ENCODE measurements around the gene CDT1.

Gene CDT1

DNA sequence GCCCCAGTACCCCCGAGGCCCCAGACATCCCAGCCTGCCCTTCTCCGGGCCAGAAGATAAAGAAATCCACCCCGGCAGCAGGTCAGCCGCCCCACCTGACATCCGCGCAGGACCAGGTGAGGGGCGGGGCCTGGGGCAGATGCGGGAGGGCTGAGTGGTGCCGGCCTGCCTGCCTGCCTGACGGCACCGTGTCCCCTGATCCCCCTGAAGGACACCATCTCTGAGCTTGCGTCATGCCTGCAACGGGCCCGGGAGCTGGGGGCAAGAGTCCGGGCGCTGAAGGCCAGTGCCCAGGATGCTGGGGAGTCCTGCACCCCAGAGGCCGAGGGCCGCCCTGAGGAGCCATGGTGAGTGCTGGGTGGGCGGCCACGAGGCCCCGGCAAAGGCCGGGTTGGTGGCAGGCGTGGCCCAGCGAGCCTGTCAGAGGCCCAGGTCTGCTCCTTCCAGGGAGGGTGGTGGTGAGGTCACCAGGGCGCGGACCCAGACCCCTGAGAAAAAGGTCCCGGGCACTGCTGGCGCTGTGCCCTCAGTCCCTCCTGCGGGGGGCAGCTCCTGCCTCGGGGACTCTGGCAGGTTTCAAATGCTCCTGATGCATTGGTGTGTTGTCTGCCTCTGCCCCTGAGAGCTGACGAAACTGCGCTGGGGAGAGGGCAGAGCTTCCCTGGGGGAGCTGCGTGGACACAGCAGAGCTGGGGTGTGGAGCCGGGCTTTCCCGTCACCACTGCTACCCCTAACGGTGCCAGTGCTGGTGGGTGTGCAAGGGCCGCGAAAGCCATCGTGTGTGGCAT, 1.2 kb downstream of the CDT1 start:
- no peak for DNase-seq (ENCODE audit: low read depth)

DNA sequence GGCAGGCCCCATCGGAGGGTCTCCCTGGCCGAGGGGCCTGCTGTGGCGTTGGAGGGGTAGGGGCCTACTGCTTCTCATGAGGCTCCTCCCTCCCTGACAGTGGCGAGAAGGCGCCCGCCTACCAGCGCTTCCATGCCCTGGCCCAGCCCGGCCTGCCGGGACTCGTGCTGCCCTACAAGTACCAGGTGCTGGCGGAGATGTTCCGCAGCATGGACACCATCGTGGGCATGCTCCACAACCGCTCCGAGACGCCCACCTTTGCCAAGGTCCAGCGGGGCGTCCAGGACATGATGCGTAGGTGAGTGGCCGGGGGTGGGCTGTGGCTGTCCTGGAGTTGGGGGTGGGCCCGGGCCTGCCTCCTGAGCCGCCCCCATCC, 1.7 kb downstream of the CDT1 start:
- no peak for DNase-seq (ENCODE audit: low read depth)

DNA sequence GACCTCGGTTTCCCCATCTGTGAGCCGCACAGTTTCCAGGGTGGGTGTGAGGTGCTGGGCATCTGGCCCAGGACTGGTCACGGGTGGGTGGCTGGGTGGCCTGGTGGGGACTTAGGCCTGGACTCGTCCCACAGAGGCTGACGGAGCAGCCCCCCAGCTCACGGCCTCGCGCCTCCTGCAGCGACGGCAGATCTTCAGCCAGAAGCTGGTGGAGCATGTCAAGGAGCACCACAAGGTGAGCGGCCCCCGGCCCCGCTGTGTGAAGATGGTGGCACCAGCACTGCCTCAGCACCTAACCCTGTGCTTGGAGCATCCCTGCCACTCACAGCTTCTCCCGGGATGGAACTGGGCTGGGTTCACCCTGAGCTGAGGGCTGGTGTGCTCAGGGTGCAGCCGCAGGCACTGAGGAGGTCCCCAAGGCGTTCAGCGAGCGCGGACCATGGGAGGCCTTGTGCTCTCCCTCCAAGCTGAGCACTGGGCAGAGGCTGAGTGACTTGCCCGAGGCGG, 2.4 kb downstream of the CDT1 start:
- DNase-seq (ENCODE audit: low read depth) = no peak

DNA sequence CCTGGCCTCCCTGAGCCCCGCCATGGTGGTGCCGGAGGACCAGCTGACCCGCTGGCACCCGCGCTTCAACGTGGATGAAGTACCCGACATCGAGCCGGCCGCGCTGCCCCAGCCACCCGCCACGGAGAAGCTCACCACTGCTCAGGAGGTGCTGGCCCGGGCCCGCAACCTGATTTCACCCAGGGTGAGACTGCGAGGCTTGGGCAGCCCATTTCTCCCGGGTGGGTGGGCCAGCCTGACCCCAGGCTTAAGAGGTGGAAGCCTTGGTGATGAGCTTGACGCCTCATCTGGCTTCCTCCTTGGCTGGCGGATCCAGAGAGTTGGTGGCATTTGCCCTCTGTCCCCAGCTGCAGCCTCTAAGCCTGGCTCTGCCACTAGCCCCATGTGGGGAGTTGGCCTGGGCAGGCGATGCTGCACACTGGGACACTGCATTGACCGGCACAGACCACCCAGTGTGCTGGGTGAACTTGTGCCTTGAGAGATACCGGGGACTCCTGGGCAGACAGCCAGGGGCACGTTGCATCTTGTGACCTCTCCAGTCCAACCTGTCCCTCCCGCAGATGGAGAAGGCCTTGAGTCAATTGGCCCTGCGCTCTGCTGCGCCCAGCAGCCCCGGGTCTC, 3.0 kb downstream of the CDT1 start:
- DNase-seq (ENCODE audit: low read depth) = no peak

DNA sequence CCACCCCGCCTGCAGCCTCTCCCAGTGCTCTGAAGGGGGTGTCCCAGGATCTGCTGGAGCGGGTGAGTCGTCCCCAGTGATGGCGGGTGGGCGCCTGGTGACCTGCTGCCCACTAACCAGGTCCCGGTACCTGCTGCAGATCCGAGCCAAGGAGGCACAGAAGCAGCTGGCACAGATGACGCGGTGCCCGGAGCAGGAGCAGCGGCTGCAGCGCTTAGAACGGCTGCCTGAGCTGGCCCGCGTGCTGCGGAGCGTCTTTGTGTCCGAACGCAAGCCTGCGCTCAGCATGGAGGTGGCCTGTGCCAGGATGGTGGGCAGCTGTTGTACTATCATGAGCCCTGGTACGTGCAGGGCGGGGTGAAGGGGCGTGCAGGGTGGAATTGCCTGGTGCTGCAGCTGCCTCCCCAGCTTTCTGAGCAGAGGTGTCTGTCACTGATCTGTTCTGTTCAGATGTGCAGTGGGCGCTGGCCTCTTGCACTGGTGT, 3.6 kb downstream of the CDT1 start:
- no peak for DNase-seq (ENCODE audit: low read depth)

DNA sequence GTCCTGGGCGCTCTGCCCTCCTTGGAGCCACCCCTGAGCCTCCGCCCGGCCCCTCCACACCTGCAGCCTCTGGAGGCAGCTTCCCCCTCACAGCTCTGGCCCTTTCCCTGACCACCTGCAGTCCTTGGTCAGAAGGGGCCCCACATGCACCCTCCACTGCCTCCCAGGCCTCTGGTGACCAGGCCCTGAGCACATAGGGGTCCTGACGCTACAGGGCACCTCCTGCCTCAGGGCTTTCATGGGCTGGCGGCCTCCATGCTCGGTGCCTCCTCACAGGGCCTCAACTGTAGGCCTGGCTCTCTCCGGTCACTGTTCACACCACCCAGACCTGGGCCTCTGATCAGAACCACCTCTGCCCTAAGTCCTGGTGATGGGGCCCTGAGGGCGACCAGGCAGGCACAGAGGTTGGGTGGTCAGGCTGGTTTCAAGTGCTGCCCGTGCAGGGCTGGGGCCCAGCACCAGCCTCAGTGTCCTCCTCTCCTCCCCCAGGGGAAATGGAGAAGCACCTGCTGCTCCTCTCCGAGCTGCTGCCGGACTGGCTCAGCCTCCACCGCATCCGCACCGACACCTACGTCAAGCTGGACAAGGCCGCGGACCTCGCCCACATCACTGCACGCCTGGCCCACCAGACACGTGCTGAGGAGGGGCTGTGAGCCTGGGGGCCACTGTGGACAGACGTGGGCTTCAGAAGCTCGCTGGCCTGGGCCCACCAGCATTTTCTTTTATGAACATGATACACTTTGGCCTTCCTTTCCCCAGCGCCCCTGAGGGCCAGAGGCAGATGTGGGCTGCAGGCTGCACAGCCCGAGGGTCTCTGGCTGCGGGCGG, 4.3 kb downstream of the CDT1 start:
- no peak for DNase-seq (ENCODE audit: low read depth)

DNA sequence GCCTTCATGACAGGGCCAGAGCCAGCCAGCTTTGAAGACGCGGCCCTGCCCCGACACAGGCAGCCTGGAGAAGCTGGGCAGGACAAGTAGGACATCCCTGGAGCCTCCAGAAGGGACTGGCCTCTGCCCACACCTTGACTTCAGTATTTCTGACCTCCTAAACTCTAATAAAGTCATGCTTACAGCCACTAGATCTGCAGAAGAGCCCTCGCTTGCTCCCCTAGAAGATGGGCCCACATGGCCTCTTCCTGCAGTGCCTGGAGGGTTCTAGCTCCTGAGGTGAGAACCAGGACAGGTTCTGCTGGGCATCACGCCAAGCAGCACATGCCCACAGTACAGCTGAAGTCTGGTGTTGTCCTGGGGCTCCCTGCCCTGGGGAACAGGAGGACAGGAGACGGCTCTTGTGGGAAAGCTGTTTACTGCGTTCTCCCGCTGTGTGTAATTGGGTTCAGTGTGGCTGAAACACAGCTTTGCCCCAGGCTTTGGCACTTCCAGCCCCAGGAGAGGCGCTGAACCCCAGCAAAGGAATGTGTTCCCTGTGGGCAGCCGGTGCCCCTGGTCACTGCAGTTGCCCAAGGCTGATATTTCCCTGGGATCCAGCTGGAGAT, 5.6 kb downstream of the CDT1 start:
- no peak for DNase-seq (ENCODE audit: low read depth)

DNA sequence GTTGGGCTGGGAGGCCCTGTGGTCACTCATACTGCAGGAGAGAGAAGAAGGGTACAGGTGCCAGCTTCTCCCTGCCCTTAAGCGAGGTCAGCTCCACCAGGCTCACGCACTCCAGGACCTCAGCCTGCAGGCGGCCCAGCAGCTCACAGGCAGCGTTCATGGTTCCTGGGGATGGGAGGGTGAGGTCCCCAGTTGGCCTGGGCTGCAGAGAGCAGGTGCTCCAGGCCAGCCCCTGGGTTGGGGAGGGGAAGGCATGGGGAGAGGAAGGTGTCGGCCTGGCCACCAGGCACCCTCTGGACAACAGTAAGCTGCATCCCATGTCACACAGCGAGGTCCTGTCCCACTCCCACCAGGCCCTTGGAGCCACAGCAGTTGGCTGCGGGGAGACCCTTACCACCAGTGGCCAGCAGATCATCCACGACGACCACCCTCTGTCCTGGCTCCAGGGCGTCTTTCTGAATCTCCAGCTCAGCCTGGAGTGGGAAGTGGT, 6.1 kb downstream of the CDT1 start:
- no peak for DNase-seq (ENCODE audit: low read depth)

DNA sequence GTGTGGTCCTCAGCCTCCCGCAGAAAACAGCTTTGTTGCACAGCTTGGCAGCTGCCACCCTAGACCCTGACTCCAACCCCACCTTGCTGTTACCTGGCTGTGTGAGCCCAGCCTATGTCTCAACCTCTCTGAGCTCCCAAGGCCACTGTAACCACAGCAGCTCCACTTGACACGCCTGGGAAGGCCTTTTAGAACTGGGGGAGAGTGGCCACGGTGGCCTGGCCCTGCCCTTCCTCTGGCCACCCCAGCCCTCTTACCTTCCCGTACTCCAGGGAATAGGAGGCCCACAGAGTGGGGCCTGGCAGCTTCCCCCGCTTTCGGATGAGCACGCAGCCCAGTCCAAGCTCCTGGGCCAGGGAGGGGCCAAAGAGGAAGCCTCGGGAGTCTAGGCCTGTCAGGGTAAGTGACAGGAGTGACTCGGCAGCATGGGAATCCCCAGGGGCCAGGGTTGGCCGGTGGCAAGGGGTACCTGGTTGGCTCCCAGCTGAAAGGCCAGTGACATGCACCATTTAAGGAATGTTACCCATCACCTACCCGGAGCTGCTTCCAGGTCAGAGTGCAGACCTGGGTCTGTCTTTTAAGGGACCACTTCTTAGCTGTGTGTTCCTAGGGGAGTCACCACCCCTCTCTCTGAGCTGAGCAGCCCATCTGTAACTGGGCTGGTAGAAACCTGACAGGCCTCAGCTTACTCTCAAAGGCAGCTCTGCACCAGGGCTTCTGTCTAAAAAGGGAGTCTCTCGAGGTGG, 6.8 kb downstream of the CDT1 start:
- DNase-seq (ENCODE audit: low read depth) = peak; percentile 52

DNA sequence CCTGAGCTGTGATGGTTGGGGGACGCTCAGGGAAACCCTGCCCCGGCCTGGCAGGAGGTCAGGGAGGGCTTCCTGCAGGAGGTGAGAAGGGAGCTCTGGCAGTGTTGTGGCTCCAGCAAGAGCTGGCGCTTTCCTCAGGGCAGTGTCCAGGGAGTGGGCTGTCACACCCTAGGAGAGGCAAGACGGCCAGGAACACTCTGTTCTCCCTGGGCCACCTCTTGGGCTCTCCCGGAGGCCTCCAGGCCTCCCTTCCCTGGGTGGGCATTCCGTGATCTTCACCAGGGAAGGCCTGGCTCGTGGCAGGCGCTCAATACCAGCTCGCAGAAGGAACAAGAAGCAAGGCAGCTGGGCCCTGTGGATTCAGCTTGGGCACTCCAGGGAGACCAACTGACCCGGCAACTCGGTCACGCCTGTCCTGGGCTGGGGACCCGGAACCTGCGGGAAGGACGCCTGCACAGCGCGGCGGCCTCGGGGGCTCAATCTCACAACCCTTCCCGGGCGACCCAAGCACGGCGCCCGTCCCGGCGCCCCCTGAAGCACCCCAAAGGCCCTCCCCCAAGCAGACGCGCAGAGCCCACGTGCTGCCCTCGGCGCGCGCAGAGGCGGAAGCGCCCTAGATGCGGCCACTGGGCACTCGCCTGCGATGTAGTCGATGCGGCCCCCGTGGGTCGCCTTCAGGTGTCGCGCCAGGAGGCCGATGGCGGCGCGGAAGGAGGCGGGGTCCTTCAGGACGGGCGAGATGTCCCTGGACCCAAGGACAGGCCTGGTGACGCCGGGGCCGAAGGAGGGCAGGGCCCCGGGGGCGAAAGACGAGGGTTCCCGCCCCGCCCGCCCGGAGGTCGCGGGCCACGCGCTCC, 7.6 kb downstream of the CDT1 start:
- peak; percentile 68 for DNase-seq (ENCODE audit: low read depth)

DNA sequence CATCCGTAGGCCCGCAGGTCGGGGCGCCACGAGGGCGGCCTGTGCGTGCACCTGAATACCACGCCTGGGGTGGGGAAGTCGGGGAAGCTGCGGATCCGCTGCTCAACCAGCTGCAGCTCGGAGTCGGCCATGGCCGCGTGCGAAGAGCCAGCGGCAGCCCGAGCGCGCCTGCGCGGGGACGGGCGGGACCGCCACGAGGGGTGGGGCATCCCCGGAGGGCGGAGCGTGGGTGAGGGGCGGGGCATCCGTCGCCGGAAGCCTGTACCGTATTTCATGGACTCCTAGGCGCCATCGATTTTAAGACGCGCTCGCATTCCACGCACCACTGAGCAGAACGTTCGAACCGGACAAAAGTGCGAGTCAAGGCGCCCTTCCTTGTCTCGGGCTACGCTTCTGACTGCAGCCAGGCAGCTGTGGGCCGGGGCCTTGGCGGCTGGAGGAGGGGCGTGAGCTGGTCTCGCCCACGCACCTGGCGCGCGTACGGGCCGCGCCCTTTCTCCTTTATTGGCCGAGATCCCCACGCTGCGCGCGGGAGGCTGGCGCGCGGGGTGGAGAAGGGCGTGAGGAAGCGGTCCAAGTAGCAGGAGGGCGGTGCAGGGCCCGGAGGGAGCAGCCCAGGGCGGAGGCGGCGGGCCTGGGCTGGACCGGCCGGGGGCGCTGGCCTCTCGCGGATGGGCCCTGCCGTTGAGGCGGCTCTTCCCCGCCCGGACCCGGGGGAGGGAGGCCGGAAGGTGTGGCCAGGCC, 8.4 kb downstream of the CDT1 start, which contains the start of gene APRT:
Gene APRT (minus strand): TSS at position 160 of the 744 bp plus-strand sequence. CDS start 29 bp downstream, at position 131.
- DNase-seq (ENCODE audit: low read depth) = peak; percentile 99

DNA sequence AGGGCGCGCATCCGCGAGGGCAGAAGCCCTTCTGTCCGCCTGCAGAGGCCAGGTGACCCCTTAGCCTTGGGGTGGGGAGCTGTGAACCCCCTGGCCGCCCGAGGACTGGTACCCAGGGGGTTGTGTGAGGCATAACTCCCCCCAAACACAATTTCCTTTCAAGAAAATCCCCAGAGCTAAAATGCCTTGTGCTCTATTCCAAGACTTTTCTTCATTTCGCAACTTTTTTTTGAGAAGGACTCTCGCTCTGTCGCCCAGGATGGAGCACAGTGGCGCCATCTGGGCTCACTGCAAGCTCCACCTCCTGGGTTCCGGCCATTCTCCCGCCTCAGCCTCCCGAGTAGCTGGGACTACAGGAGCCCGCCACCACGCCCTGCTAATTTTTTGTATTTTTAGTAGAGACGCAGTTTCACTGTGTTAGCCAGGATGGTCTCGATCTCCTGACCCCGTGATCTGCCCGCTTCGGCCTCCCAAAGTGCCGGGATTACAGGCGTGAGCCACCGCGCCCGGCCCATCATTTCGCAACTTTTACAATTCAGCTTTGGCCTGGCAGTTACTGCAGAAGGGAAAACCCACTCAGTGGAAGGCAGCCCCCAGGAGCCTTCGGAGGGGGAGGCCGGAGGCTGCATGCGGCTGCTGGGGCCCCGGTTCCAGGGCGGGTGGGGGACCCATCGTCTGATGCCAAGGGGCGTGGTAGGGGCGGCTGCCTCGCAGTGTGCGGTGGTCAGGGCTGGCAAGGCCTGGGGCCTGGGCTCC, 9.1 kb downstream of the CDT1 start:
- DNase-seq (ENCODE audit: low read depth) = no peak

DNA sequence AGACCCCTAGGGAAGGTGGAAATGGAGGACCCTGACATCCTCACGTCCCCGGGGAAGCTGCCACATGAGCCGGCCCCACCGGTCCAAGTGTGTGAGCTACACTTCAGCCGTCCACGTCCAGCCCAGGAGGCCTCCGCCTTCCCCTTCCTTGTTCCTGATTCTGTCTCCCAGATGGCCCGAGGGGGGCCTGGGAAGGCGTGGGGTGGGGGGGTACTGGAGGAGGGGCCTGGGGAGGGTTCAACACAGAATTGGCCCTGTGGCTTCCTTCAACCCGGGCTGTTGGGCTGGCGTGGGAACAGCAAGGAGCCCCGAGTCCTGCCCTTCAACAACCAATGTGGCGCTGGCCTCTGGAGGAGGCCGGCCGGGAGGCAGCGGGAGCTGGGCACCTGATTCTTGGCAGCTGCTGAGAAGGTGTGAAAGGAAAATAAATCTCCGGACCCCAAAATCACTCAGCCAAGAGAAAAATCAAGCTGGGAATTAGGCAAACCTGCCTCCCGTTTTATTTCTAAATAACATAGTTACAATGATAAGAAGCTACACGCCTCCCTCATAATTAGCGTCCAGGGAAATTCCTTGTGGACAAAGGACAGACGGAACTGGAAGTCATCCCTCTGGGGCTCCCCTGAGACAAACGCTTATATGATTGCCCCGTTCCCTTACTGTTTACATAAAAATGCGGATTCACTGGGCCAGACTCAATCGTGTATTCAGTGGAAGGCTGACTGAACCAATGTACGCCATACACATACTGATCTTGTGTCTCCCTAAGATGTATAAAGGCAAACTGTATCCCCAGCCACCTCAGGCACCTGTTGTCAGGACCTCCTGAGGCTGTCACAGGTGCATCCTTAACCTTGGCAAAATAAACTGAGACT, 9.9 kb downstream of the CDT1 start:
- DNase-seq (ENCODE audit: low read depth) = no peak

DNA sequence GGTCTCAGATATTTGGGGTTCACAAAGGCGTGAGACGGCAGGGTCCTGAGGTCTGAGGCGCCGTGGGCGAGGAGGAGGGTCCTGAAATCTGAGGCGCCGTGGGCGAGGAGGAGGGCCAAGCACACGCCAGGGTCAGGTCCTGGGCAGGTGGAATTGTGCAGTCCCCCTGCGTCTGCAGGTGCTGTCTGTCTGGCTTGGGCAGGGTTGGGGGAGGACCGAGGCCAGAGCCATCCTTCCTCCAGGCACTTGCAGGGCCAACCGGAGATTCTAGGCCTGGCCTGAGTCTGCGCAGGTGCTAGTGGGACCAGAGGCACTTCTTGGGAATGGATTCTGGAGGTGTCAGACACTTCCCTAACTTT, 10.5 kb downstream of the CDT1 start:
- DNase-seq (ENCODE audit: low read depth) = no peak

DNA sequence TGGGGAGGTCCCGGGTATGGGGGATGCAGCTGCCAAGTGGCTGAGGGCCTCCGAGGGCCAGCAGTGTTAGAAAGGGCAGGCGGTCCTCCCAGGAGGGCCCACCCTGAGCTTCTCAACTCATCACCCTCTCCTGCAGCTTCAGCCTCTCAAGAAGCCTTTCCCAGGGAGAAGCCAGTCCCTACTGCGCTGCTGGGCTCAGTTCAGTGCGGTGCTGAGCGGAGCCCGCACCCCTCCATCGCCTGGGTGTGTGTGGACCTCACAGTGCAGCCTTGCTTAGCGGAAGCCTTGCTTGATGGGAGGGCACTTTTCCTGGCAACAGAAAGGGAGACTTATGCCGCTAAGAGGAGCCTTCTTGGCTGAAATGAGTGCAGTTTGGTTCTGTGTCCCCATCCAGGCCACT, 11.6 kb downstream of the CDT1 start:
- no peak for DNase-seq (ENCODE audit: low read depth)

DNA sequence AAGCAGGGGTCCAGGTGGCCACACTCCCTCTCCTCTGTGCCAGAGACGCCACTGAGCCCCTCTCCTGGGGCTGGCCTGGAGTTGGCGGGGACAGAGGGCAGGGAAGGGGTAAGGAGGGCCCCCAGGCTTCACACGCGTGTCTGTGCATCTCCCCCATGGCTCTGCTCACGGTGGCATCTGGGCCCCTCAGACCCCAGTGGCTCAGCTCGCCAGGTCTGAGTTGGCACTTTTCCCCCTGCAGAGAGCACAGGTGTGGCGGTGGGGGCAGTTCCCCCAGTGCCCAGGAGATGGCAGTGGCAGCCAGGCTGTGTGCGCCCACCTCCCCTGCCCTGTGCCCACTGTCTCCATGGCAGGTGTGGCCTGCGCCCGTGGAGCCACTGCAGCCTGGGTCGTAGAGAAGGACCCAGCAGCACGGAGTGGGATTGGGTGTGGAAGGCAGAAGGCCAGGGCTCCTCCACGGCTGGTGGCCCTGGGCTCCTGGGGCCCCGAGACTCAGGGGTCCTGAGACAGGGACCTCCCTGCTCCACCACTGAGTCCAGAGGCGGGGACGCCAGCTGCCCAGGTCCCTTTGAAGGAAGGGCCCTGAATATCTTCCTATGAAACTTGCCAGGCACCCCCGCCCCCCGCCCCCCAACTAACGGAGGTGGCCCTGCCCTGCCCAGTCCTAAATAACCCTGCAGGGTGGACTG, 12.5 kb downstream of the CDT1 start:
- peak; percentile 54 for DNase-seq (ENCODE audit: low read depth)
